C4-2B (cell line): ENCODE results near the gene TMEM54.

Source experiments
- ZFX ChIP-seq: fragments of 450-650 bp; IDR thresholded peaks from 2 replicates; pipeline ENCODE4 v1.6.1; 2017
- TF ChIP-seq, protein P1 (sequence below): fragments of 450-650 bp; conservative IDR thresholded peaks from 2 replicates; pipeline ENCODE4 v1.5.1; 2017; ENCODE audit warnings: mild to moderate bottlenecking

DNA sequence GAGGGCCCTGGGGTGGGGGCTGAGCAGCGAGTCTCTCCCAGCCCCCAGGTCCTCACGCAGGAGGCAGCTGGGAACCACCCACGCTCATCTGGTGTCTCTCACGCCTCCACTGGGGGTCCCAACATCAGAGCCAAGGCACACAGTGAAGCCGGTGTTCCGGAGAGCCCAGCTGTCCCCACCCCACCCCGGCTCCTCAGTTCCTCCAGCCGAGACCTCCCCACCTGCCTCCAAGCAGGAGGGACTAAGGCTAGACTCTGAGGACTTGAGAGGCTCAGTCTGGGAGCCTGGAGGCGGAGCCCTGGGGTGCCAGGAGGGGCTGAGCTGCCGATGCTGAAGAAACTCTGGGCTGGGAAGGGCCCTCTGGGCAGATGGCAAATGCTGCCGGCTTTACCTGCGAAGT lies 16.5 kb downstream of the TMEM54 start:
- TF ChIP-seq, protein P1, sequence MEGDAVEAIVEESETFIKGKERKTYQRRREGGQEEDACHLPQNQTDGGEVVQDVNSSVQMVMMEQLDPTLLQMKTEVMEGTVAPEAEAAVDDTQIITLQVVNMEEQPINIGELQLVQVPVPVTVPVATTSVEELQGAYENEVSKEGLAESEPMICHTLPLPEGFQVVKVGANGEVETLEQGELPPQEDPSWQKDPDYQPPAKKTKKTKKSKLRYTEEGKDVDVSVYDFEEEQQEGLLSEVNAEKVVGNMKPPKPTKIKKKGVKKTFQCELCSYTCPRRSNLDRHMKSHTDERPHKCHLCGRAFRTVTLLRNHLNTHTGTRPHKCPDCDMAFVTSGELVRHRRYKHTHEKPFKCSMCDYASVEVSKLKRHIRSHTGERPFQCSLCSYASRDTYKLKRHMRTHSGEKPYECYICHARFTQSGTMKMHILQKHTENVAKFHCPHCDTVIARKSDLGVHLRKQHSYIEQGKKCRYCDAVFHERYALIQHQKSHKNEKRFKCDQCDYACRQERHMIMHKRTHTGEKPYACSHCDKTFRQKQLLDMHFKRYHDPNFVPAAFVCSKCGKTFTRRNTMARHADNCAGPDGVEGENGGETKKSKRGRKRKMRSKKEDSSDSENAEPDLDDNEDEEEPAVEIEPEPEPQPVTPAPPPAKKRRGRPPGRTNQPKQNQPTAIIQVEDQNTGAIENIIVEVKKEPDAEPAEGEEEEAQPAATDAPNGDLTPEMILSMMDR = no peak
- no peak for TF ChIP-seq ZFX
